HG02973 (cell line): ENCODE data around the gene CHADL.
"Not testable (repeated sequence)": the region's sequence is repeated elsewhere in the genome, so short reads cannot be mapped to it uniquely, and the experiment has no call there.

Source experiments
- ATAC-seq: cut with Tn5 transposase; IDR thresholded peaks from one replicate; pipeline ENCODE4 v1.9.1; 2021; ENCODE audit warnings: moderate library complexity; ENCODE audit not compliant: unreplicated experiment

Gene CHADL

DNA sequence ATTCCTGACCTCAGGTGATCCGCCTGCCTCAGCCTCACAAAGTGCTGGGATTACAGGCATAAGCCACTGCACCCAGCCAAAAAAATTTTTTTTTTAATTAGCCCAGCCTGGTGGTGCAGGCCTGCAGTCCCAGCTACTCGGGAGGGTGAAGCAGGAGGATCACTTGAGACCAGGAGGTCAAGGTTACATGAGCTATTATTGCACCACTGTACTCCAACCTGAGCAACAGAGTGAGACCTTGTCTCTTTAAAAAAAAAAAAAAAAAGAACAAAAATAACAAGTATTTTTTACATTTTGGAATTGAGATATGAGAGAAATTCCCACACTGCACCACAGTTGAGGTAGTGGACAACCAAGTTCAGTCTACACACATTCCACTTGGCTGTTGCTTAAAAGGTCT is 49.3 kb downstream of the CHADL start:
- no peak for ATAC-seq

DNA sequence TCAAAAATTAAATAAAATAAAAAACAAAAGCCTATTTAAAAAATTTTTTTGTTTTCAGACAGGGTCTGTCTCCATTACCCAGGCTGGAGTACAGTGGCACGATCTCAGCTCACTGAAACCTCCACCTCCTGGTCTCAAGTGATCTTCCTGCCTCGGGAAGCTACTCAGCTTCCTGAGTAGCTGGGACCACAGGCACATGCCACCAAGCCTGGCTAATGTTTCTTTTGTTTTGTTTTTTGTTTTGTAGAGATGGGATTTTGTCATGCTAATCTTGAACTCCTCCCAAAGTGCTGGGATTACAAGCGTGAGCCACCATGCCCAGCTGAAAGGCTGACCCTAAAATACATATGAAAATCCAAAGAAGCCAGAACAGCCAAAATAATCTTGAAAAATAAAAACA is 56.1 kb downstream of the CHADL start:
- ATAC-seq, result no peak

DNA sequence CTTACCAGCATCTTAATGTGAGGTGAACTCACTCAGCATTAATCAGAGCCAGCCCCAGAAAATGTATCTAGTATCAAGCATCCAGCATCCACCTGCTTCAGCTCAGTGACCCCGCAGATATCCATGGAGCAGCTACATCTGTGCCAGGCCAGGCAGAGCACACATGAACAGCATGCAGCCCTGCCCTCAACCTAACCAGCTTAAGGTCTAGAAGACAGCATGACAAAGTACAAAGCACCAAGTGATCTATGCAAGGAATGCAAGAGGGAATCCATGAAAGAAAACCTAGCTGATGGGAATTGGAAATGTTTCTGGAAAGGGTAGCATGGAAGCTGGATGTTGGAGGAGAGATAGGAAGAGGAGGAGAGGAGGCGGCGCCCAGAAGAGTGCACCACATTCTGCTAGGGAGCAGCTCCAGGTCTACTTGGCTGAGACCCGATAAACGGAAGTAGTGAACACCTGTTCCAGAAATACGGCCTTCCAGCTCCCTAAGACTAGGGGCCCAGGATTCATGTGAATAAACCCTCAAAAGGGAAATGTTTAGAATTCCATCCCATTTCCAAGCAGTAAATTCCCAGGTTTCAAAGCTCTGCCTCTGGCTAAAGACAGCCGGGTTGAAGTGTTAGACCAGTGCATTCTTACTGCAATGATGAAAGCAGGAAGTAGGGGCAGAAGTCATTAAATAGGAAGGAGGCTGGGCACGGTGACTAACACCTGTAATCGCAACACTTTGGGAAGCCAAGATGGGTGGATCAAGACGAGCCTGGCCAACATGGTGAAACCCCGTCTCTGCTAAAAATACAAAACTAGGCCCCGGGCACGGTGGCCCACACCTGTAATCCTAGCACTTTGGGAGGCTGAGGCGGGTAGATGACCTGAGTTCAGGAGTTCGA is 59.1 kb downstream of the CHADL start:
- no peak for ATAC-seq

DNA sequence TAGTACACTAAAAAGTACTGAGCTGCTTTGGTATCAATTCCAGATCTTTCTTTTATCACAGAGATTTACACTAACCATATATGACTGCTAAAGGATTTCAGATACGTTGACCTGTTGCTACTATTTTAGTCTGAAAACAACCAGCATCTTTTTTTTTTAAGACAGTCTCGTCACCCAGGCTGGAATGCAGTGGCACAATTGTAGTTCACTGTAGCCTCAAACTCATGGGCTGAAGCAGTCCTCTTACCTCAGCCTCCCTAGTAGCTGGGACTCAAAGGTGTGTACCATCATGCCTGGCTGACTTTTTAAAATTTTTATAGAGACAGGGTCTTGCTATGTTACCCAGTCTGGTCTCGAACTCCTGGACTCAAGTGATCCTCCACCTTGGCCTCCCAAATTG is 59.8 kb downstream of the CHADL start:
- ATAC-seq, result no peak

DNA sequence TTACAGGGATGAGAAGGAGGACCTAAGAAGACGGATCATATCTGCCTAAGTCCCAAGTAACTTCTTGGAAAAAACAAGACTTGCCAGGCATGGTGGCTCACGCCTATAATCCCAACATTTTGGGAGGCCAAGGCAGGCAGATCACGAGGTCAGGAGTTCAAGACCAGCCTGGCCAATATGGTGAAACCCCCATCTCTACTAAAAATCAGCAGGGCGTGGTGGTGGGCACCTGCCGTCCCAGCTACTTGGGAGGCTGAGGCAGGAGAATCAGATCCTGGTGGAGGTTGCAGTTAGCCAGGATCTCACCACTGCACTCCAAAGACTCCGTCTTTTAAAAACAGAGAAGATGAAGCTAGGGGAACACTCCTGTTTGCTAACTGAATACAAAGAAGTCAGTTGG is 60.4 kb downstream of the CHADL start:
- ATAC-seq, result not testable (repeated sequence)
